ENCODE measurements around the gene VPS26B.

- TF ChIP-seq YY1 (IDR thresholded peaks at IDR 0.05; ENCODE audit: insufficient read depth, insufficient read length) (no peak), ZNF274 (IDR thresholded peaks at IDR 0.05; ENCODE audit: low read depth, low read length) (no peak), SUZ12 (IDR thresholded peaks at IDR 0.05; ENCODE audit: extremely low read depth, insufficient read depth, insufficient read length) (no peak)
Measured at GRCh38 chr11:134223121-134223520, 1.4 kb upstream of the VPS26B start.

Data from NT2/D1 (cell line).